BE2C (cell line): ENCODE results near the gene PDCL3. TPM values are rescaled to one million over a fixed set of nuclear protein-coding genes. Genes with fewer than 3 reads are reported as not detected.

Source experiments
- DNase-seq: peaks from one replicate; pipeline ENCODE4 v3.0.0-alpha.2; 2020
- H3K27me3 ChIP-seq: fragments of 250-450 bp; sonication (Bioruptor Pico); 2 replicates; pipeline ENCODE4 v1.5.1; 2020; ENCODE audit warnings: mild to moderate bottlenecking
- H3K36me3 ChIP-seq: fragments of 250-450 bp; sonication (Bioruptor Pico); 2 replicates; pipeline ENCODE4 v1.5.1; 2020; ENCODE audit warnings: mild to moderate bottlenecking
- H3K4me1 ChIP-seq: fragments of 250-450 bp; sonication (Bioruptor Pico); 2 replicates; pipeline ENCODE4 v1.5.1; 2020
- H3K4me3 ChIP-seq: 2 replicates; pipeline ENCODE4 v1.5.1; 2011; ENCODE audit warnings: low read depth, low read length
- H3K9me3 ChIP-seq: fragments of 250-450 bp; sonication (Bioruptor Pico); 2 replicates; pipeline ENCODE4 v1.5.1; 2020
- polyA plus RNA-seq: library from polyadenylated mRNA; unstranded; fragments of >200 nt; gene quantifications from one replicate; pipeline ENCODE4 v1.2.1, GENCODE V29; 2012; ENCODE audit warnings: low read depth, missing spikeins; ENCODE audit not compliant: insufficient read length, insufficient read depth
- TF ChIP-seq, protein P1 (sequence below): IDR thresholded peaks from 2 replicates; pipeline ENCODE4 v1.5.1; 2012; ENCODE audit warnings: mild to moderate bottlenecking, low read depth, low read length

Gene PDCL3
- polyA plus RNA-seq, result 21.1 TPM

DNA sequence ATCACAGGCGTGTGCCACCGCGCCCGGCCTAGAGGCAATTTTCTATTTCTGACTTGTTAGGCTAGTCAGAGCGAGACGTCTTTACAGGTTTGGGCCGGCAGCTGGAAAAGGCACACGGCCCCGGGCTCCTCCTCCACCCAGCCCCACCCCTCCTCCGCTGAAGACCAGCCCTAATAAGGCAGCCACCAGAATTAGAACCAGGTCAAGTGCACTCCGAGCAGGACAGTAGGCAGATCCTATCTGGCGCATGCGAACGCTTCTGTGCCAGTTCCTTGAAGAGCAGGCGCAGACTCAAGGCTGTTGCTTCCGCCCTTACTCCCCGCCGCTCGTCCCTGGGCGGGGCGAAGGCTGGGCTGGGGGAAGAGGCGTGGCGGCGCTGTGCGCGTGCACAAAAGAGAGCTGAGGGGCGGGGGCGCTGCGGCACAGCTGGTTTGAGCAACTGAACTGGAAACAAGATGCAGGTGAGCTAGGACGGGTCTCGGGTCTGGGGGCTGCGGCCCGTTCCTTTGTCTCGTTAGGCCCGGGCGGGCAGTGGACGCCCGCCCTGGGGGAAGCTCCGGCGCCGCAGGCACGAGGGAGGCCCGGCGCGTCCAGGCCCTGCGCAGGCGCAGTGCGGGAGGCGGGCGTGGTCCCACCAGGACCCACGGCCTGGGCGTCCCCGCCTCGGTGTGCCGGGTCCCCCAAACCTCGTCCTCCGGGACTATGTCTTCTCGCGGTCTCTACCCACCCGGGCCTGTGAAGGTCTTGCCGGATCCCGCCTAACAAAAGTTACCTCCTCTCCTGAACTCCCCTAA is at the start of gene PDCL3:
TSS of gene PDCL3 (plus strand) at position 381 of the 794 bp plus-strand sequence. CDS start at position 456, 75 bp downstream.
- no peaks in the 10 kb centered on the region for H3K27me3 ChIP-seq
- H3K4me1 ChIP-seq, result no peaks in the 10 kb centered on the region
- TF ChIP-seq, protein P1, sequence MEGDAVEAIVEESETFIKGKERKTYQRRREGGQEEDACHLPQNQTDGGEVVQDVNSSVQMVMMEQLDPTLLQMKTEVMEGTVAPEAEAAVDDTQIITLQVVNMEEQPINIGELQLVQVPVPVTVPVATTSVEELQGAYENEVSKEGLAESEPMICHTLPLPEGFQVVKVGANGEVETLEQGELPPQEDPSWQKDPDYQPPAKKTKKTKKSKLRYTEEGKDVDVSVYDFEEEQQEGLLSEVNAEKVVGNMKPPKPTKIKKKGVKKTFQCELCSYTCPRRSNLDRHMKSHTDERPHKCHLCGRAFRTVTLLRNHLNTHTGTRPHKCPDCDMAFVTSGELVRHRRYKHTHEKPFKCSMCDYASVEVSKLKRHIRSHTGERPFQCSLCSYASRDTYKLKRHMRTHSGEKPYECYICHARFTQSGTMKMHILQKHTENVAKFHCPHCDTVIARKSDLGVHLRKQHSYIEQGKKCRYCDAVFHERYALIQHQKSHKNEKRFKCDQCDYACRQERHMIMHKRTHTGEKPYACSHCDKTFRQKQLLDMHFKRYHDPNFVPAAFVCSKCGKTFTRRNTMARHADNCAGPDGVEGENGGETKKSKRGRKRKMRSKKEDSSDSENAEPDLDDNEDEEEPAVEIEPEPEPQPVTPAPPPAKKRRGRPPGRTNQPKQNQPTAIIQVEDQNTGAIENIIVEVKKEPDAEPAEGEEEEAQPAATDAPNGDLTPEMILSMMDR, result 0 out of 2 replicates have a peak, but pooled peaks have one; percentile 3
- no peaks in the 10 kb centered on the region for H3K9me3 ChIP-seq
- DNase-seq, result peak; percentile 88
- H3K36me3 ChIP-seq, result no peaks in the 10 kb centered on the region
- peak within 1 kb of the TSS; percentile 75 for H3K4me3 ChIP-seq

DNA sequence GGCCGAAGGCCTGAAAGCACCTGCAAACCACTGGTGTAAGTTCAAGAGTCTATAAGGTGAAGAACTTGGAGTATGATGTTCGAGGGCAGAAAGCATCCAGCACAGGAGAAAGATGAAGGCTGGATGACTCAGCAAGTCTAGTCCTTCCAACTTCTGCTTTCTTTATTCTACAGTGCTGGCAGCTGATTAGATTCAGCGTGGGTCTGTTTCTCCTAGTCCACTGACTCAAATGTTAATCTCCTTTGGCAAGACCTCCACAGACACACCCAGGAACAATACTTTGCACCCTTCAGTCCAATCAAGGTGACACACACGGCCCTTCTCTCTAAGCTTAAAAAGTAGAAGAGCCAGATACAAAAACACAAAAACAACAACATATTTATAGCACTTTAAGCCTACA is 49.1 kb upstream of the PDCL3 start:
- TF ChIP-seq, protein P1, result no peak
- Histone ChIP-seq H3K9me3 (no peaks in the 10 kb centered on the region), H3K4me3 (no peak overlapping the region), H3K36me3 (no peaks in the 10 kb centered on the region), H3K4me1 (no peaks in the 10 kb centered on the region), H3K27me3 (no peaks in the 10 kb centered on the region)
- DNase-seq, result no peak

DNA sequence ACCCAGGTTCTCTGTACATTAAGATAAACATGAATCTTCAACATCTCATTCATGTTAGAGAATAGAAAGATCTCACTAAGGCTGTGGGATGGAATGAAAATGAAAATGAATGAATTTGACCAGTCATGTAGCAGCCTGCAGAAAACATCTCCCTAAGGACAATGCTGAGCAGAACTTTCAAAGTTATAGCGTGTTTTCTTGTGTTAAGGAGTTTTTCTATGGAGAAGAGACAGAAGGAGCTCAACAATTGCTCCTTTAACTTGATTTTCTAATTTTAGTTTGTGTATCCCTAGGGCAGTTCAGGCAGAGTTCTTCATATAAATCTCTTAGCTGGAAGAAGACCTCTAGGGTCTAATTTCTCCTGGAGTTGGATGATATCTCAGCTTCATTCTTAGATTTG is 45.2 kb upstream of the PDCL3 start:
- no peaks in the 10 kb centered on the region for H3K27me3 ChIP-seq
- TF ChIP-seq, protein P1, result no peak
- H3K4me3 ChIP-seq, result no peak overlapping the region
- H3K9me3 ChIP-seq, result no peaks in the 10 kb centered on the region
- H3K36me3 ChIP-seq, result no peaks in the 10 kb centered on the region
- DNase-seq, result no peak
- H3K4me1 ChIP-seq, result no peaks in the 10 kb centered on the region

DNA sequence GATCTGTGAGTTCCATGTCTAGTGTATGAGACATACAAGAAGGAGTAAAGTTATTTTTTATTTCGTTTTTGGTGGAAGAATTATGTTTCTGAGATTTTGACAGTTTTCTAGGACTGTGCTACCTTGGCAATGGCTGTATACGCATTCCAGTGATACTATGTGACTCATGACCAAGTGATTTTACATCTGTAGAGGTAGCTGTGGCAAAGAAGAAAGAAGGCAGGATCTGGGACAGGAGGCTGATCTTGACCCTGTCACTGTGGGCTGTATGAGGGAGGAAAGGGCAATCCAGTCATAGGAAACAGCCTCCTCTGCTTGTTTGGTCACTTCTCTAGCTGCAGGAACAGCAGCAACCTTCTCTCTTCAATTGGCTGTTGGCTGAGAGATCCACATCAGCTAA is 44.0 kb upstream of the PDCL3 start:
- TF ChIP-seq, protein P1, result no peak
- no peak overlapping the region for H3K4me3 ChIP-seq
- H3K4me1 ChIP-seq, result no peaks in the 10 kb centered on the region
- H3K27me3 ChIP-seq, result no peaks in the 10 kb centered on the region
- no peaks in the 10 kb centered on the region for H3K36me3 ChIP-seq
- DNase-seq, result no peak
- H3K9me3 ChIP-seq, result no peaks in the 10 kb centered on the region

DNA sequence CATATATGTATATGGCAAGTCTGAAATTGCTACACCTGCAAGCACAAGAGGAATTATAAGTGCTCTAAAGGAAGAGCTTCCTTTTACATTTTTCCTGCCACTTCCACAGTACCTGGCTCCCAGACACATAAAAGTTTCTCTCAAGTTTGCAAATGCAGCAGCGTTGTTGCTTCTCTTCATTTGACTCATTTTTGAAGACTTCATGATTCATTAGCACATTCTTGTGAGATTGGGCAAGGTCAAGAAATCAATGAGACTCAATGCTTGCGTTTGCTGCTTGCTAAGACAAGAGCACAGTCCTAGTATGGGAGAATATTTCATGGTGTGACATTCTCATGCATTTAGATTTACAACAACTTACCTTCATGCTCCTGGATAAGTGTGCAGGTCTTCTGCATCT is 42.6 kb upstream of the PDCL3 start:
- Histone ChIP-seq H3K4me1 (no peaks in the 10 kb centered on the region), H3K4me3 (no peak overlapping the region), H3K36me3 (no peaks in the 10 kb centered on the region), H3K27me3 (no peaks in the 10 kb centered on the region), H3K9me3 (no peaks in the 10 kb centered on the region)
- DNase-seq, result no peak
- TF ChIP-seq, protein P1, result no peak

DNA sequence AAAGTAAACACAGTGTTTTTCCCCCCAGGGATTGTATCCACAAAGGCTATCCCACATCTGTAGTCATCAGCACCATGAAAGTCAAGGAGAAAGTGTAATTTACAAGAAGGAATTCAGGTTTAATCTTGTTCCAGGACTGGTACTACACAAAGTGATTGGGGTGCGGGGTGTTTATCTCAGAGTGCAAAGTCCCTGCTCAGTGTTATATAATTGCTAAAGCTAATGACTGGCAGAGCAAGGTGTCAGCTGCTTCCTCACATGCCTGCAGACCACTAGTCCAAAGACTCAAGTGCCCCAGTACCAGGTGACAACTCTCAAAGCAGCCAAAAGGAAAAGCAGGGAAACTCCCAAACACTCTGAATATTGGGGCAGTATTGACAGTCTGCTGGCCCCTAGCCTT is 40.4 kb upstream of the PDCL3 start:
- Histone ChIP-seq H3K4me3 (no peak overlapping the region), H3K9me3 (no peaks in the 10 kb centered on the region), H3K36me3 (no peaks in the 10 kb centered on the region)

More for the DNA sequence above, 40.4 kb upstream of the PDCL3 start:
- no peak for DNase-seq
- TF ChIP-seq, protein P1, result no peak
- no peaks in the 10 kb centered on the region for H3K4me1 ChIP-seq
- no peaks in the 10 kb centered on the region for H3K27me3 ChIP-seq
